Vagina (tissue), 2 donors: ENCODE results near the gene SMIM23. TPM values are rescaled to one million over a fixed set of nuclear protein-coding genes. Genes with fewer than 3 reads are reported as not detected.
A peak's percentile ranks its signal among the peaks of the same experiment; 100 is the strongest.

Experiments used
- DNase-seq, 2 donors: peaks; one replicate each; pipeline ENCODE4 v3.0.0-alpha.2; 2017; ENCODE audit errors: extremely low spot score in 2 of 2
- H3K27ac ChIP-seq: fragments of 200-600 bp; sonication (generic); one replicate; pipeline ENCODE4 v1.5.1; 2019
- H3K27me3 ChIP-seq: fragments of 200-600 bp; sonication (generic); one replicate; pipeline ENCODE4 v1.5.1; 2019
- H3K36me3 ChIP-seq, 2 donors: fragments of 200-600 bp; sonication (generic); one replicate each; pipeline ENCODE4 v1.5.1; 2017 to 2019
- H3K4me1 ChIP-seq: fragments of 200-600 bp; sonication (generic); one replicate; pipeline ENCODE4 v1.5.1; 2019
- H3K4me3 ChIP-seq, 2 donors: fragments of 200-600 bp; sonication (generic); 1 replicate in 1 of 2; 2 replicates in 1 of 2; pipeline ENCODE4 v1.5.1; 2016 to 2019
- H3K9me3 ChIP-seq: fragments of 200-600 bp; sonication (generic); one replicate; pipeline ENCODE4 v1.5.1; 2019
- CTCF ChIP-seq, 3 experiments: fragments of 450-650 bp in 2 of 3; fragments of 200-600 bp in 1 of 3; sonication (generic) in 1 of 3; IDR thresholded peaks; one replicate each; pipeline ENCODE4 v1.5.1; 2017 to 2019; ENCODE audit warnings: antibody characterized with exemption in 3 of 3, mild to moderate bottlenecking in 2 of 3, moderate library complexity in 2 of 3
- POLR2A ChIP-seq, 2 donors: fragments of 450-650 bp; IDR thresholded peaks; one replicate each; pipeline ENCODE4 v1.6.1; 2017; ENCODE audit warnings: antibody characterized with exemption in 2 of 2, mild to moderate bottlenecking in 2 of 2, moderate library complexity in 2 of 2
- POLR2AphosphoS5 ChIP-seq, 2 donors: sonication (generic); formaldehyde crosslinking; IDR thresholded peaks; one replicate each; pipeline ENCODE4 v1.9.0; 2017; ENCODE audit warnings: antibody characterized with exemption in 2 of 2, mild to moderate bottlenecking in 2 of 2, low read depth in 1 of 2; ENCODE audit not compliant: insufficient read depth in 1 of 2
- intact Hi-C: fragments of 100-400 bp; cut with DNase I; formaldehyde crosslinking; loops from one replicate; pipeline ENCODE4 v1.15.1; 2023
- total RNA-seq: library from RNA; depleted of rRNA; stranded (reverse); fragments of >200 nt; gene quantifications from one replicate; pipeline ENCODE4 v1.2.3, GENCODE V29; 2016

The SMIM23 gene
- not detected for total RNA-seq

- no peaks in the 10 kb centered on the region for H3K27me3 ChIP-seq
- H3K9me3 ChIP-seq, result no peaks in the 10 kb centered on the region
- H3K27ac ChIP-seq, result no peak within 1 kb of the TSS
- H3K4me3 ChIP-seq, result no peak within 1 kb of the TSS
- TF ChIP-seq POLR2A (IDR thresholded peaks at IDR 0.05) (no peak), CTCF (IDR thresholded peaks at IDR 0.05) (no peak), POLR2AphosphoS5 (IDR thresholded peaks at IDR 0.05; ENCODE audit: insufficient read depth in 1 of 2, low read depth in 1 of 2) (no peak)
- H3K4me1 ChIP-seq, result no peaks in the 10 kb centered on the region
- H3K36me3 ChIP-seq, result no peaks in the 10 kb centered on the region
- no peak for DNase-seq
- intact Hi-C loops, result no loop called here
Observed at GRCh38 chr5:171785517-171785916, at the start of gene SMIM23. SMIM23 (plus strand) TSS chr5:171785817; CDS start chr5:171785872, 55 bp downstream.

- H3K36me3 ChIP-seq, result no peaks in the 10 kb centered on the region
- no peak overlapping the region for H3K27ac ChIP-seq
- no peak for TF ChIP-seq POLR2A (IDR thresholded peaks at IDR 0.05)
- TF ChIP-seq POLR2AphosphoS5 (IDR thresholded peaks at IDR 0.05; ENCODE audit: insufficient read depth in 1 of 2, low read depth in 1 of 2), result peak in 1 of 2 donors; percentile 37
- H3K4me1 ChIP-seq, result peaks cover 9% of the 10 kb centered on the region
- DNase-seq, result no peak
- H3K4me3 ChIP-seq, result no peak overlapping the region
- intact Hi-C loops, result no loop called here
- no peaks in the 10 kb centered on the region for H3K9me3 ChIP-seq
- no peaks in the 10 kb centered on the region for H3K27me3 ChIP-seq
Observed at GRCh38 chr5:171736976-171737891, 48.4 kb upstream of the SMIM23 start.

- TF ChIP-seq CTCF (IDR thresholded peaks at IDR 0.05) (no peak), POLR2AphosphoS5 (IDR thresholded peaks at IDR 0.05; ENCODE audit: insufficient read depth in 1 of 2, low read depth in 1 of 2) (no peak), POLR2A (IDR thresholded peaks at IDR 0.05) (no peak)
- H3K4me3 ChIP-seq, result no peak overlapping the region
- intact Hi-C loops, result no loop called here
Observed at GRCh38 chr5:171738501-171738900, 47.1 kb upstream of the SMIM23 start.

GRCh38 chr5:171739271-171739670 lies 46.3 kb upstream of the SMIM23 start:
- TF ChIP-seq POLR2AphosphoS5 (IDR thresholded peaks at IDR 0.05; ENCODE audit: insufficient read depth in 1 of 2, low read depth in 1 of 2), result no peak
- no peak for TF ChIP-seq CTCF (IDR thresholded peaks at IDR 0.05)
- TF ChIP-seq POLR2A (IDR thresholded peaks at IDR 0.05), result no peak
- Histone ChIP-seq H3K27me3 (no peaks in the 10 kb centered on the region), H3K27ac (no peak overlapping the region), H3K36me3 (no peaks in the 10 kb centered on the region), H3K4me1 (peaks cover 9% of the 10 kb centered on the region), H3K4me3 (no peak overlapping the region), H3K9me3 (no peaks in the 10 kb centered on the region)
- intact Hi-C loops, result no loop called here
- DNase-seq, result no peak

More at GRCh38 chr5:171738501-171738900, 47.1 kb upstream of the SMIM23 start:
- no peak overlapping the region for H3K27ac ChIP-seq
- DNase-seq, result no peak
- peaks cover 9% of the 10 kb centered on the region for H3K4me1 ChIP-seq
- H3K9me3 ChIP-seq, result no peaks in the 10 kb centered on the region
- H3K36me3 ChIP-seq, result no peaks in the 10 kb centered on the region
- H3K27me3 ChIP-seq, result no peaks in the 10 kb centered on the region

GRCh38 chr5:171743436-171744076 lies 42.1 kb upstream of the SMIM23 start:
- H3K4me1 ChIP-seq, result no peaks in the 10 kb centered on the region
- no peak for DNase-seq
- H3K9me3 ChIP-seq, result no peaks in the 10 kb centered on the region
- intact Hi-C loops, result no loop called here
- H3K4me3 ChIP-seq, result no peak overlapping the region
- TF ChIP-seq POLR2A (IDR thresholded peaks at IDR 0.05) (no peak), CTCF (IDR thresholded peaks at IDR 0.05) (no peak), POLR2AphosphoS5 (IDR thresholded peaks at IDR 0.05; ENCODE audit: insufficient read depth in 1 of 2, low read depth in 1 of 2) (no peak)
- no peak overlapping the region for H3K27ac ChIP-seq
- H3K36me3 ChIP-seq, result no peaks in the 10 kb centered on the region
- no peaks in the 10 kb centered on the region for H3K27me3 ChIP-seq
